GM18507 (cell line): ENCODE measurements around the gene PKP3.
"Not testable (repeated sequence)": the region's sequence is repeated elsewhere in the genome, so short reads cannot be mapped to it uniquely, and the experiment has no call there.

Experiments used
- DNase-seq: peaks from one replicate; pipeline ENCODE4 v3.0.0; 2011; ENCODE audit warnings: low read depth; ENCODE audit not compliant: insufficient read length; ENCODE audit errors: extremely low spot score
- FAIRE-seq: peaks from 2 replicates; lab custom pipeline; 2011; peaks lifted over from hg19 to GRCh38; lab: Jason Lieb, UNC

Gene PKP3

GRCh38 chr11:405954-406795 lies 12.2 kb downstream of the PKP3 start:
- FAIRE-seq (no peak), DNase-seq (no peak)

GRCh38 chr11:406796-407650 lies 13.0 kb downstream of the PKP3 start:
- FAIRE-seq (peak; percentile 81), DNase-seq (peak; percentile 80)

- no peak for DNase-seq
- no peak for FAIRE-seq
Measured at GRCh38 chr11:407651-408123, 13.7 kb downstream of the PKP3 start.

DNA sequence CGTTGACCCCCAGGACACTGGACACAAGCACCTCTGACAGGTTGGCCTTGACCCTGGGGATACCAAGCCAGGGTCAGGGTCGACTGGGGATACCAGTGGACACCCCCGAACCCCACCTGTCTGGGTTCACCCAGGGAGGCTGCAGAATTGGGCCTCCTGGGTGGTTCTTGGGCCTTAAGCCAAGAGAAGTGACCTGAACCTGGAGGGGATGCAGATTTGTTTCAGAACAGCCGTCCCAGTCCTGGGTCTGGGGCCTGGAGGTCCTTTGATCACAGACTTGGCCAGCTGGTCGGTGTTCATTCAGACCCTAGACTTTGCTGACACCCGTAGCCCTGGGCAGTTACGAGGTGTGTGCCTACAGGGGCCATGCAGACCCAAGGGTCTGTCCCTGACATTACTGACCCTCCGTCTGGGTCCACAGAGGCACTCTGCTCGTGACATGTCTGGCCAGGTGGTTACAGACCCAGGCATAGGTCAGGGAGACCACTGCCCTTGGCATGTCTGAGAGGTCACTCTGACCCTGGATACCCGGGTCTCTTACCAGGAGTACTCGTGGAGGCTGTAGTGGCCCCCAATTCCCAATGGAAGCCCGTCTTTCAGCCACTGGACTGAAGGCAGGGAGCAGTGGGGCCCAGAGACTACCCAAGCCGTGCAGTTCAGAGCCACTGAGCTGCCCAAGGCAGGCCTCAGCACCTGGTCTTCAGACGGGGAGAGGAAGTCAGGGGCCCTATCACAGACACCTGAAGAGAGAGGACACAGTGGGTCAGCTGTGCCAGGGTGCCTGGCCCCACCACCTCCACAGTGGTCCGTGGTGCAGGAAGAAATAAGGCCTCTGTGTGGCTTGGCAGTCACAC lies 14.4 kb downstream of the PKP3 start:
- no peak for FAIRE-seq

DNA sequence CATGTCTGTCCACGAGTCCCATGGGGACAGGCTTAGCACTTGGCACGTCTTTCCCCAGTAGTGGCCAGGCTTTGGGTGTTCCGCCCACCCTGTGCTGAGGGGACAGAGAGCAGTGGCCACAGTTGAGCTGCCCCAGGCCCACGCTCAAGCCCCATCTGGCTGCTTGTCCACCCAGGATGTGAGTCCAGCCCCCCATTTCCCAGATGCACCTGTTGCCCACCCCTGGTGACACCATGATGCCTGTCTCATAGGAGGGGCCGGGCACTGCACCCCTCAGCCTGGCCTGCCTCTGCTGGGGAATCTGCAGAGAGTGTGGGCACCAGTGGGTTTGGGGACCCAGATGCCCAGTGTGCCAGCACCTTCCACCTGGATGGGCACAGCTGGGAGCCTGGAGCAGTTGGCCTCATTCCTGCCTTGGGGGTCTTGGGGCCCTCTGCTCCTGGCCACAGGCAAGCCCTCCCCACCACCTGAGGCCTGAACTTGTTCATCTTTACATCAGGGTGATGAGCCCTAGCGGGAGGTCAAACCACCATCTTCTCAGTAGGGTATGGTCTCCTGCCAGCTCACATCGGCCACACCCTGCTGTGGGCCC lies 15.1 kb downstream of the PKP3 start:
- DNase-seq (no peak), FAIRE-seq (no peak)

More for the DNA sequence above, 14.4 kb downstream of the PKP3 start:
- DNase-seq: no peak

- no peak for DNase-seq
Measured at GRCh38 chr11:409600-410483, 15.8 kb downstream of the PKP3 start.

DNA sequence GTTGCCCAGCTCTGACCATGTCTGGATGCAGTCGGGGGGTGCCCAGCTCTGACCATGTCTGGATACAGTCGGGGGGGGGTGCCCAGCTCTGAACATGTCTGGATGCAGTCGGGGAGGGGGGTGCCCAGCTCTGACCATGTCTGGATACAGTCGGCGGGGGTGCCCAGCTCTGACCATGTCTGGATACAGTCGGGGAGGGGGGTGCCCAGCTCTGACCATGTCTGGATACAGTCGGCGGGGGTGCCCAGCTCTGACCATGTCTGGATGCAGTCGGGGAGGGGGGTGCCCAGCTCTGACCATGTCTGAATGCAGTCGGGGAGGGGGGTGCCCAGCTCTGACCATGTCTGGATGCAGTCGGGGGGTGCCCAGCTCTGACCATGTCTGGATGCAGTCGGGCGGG lies 16.7 kb downstream of the PKP3 start:
- not testable (repeated sequence) for FAIRE-seq, DNase-seq

More at GRCh38 chr11:409600-410483, 15.8 kb downstream of the PKP3 start:
- FAIRE-seq: no peak

DNA sequence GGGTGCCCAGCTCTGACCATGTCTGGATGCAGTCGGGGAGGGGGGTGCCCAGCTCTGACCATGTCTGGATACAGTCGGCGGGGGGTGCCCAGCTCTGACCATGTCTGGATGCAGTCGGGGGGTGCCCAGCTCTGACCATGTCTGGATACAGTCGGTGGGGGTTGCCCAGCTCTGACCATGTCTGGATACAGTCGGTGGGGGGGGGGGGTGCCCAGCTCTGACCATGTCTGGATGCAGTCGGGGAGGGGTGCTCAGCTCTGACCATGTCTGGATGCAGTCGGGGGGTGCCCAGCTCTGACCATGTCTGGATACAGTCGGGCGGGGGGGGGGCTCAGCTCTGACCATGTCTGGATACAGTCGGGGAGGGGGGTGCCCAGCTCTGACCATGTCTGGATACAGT lies 17.5 kb downstream of the PKP3 start:
- FAIRE-seq, DNase-seq: not testable (repeated sequence)

- FAIRE-seq (no peak), DNase-seq (no peak)
Measured at GRCh38 chr11:412641-413119, 18.7 kb downstream of the PKP3 start.

DNA sequence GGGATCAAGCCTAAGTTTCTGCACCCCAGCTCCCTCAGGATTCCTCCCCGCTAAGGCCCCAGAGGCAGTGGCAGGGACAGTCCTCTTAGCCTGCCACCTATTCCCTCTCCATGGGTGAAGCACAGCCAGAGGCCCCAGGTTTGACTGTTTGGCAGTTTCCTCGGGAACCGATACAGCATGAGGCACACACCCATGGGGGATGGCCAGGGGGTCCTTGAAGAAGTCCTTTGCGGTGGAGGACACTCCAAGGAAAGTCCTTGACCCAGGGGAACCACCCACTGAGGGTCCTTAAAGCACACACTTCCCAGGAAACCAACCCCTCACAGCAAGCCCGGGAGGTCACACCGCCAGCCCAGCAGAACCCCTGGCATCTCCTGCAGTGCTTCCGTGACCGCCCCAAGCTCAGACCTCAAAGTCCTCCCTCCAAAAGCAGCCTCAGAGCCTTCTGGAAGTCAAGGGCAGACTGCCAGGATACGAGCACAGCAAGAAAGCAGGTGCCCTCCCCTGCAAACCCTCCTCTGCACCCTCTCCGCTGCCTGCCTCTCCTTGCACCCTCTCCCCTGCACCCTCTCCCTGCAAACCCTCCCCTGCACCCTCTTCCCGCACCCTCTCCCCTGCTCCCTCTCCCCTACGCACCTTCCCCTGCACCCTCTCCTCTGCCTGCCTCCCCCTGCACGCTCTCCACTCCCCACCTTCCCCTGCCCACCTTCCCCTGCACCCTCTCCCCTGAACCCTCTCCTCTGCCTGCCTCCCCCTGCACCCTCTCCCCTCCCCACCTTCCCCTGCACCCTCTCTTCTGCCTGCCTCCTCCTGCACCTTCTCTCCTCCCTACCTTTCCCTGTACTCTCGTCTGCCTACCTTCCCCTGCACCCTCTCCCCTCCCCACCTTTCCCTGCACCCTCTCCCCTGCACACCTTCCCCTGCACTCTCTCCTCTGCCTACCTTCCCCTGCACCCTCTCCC lies 19.4 kb downstream of the PKP3 start:
- FAIRE-seq (no peak), DNase-seq (no peak)

- DNase-seq (no peak), FAIRE-seq (no peak)
Measured at GRCh38 chr11:414318-414857, 20.4 kb downstream of the PKP3 start.

GRCh38 chr11:415640-416041 lies 21.6 kb downstream of the PKP3 start:
- DNase-seq: no peak
- no peak for FAIRE-seq

DNA sequence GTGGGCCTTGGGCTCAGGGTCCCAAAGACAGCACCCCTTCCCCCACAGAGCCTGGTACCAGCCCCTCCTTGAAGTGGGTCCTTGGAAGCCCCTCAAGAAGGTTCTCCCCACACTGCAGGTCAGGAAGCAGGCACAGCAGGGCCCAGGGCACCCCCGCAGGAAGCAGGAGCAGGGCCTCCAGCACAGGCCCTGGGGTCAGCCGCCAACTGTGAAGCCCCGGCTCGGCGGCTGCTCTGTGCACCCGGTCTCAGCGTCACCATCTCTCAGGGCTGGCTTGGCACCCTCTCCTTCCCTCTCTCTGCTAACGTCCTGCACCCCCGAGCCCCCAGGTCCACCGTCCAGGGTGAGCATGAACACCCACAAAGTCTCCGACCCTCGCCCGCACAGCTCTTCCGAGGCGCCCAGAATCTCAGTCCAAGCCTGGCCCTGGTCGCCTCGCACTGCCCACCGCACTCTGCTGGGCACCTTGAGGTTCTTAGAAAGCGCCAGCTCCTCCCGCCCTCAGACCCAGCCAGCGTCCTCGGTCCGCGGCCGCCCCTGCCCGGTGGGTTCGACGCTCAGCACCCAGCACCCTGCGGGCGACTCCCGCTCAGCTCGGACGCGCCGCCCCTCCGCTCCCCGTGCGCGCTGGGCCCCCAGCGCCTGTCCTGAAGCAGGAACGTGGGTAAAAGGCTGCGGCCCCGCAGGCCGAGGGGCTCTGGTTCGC lies 22.2 kb downstream of the PKP3 start:
- FAIRE-seq (no peak), DNase-seq (no peak)

- DNase-seq: no peak
- no peak for FAIRE-seq
Measured at GRCh38 chr11:416757-417621, 23.0 kb downstream of the PKP3 start.

DNA sequence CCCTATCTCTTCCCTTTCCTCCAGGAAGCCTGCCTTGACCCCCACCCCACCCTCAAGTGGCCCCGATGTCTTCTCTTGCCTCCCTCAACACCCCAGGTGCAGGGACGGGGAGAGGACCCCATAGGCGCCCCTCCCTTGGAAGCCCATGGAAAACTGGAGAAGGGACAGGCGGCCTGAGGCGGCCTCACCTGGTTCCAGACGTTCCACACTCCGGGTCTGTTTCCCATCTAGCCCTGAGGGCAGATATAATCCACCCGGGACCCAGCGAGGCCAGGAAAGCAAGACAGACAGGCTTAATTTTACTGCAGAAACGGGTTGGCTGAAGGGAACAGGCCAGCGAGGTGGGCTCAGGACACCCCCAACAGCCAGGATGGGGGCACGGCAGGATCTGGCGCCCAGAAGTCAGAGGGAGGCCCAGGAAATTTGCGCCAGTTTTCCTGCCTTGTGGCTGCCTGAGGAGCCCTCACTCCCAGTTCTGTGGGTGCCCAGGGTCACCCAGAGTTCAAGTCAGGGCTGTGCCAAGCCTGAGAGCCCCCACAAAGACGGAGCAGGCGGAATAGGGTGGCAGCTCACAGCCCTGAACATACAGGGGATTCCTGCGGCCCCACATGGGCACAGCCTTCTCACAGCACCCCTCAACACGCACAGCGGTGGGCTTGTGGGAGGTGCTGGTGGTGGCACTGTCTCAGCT lies 23.8 kb downstream of the PKP3 start:
- FAIRE-seq (no peak), DNase-seq (no peak)
